GM12878 (cell line): ENCODE results near the gene ZNF239. TPM values are rescaled to one million over a fixed set of nuclear protein-coding genes. Genes with fewer than 3 reads are reported as not detected.

Source experiments
- ATAC-seq: fragments of 200-7000 bp; cut with Tn5 transposase; 3 replicates; pipeline ENCODE4 v1.9.1; 2020; ENCODE audit warnings: mild to moderate bottlenecking, moderate library complexity
- BruUV-seq: library from RNA; stranded (reverse); fragments of 400-500 nt; replicated peaks from 2 replicates; lab custom pipeline; 2021; lab: Mats Ljungman, UMichigan
- CTCF ChIA-PET: fragments of 300-600 bp; sonication (Branson Sonifier 250); formaldehyde crosslinking; extraction: SDS; loops from one replicate; lab custom pipeline; 2021; ENCODE audit warnings: inconsistent platforms; lab: Yijun Ruan, JAX
- POLR2A ChIA-PET: fragments of 350-600 bp; formaldehyde crosslinking; extraction: SDS; loops from one replicate; lab custom pipeline; 2021; ENCODE audit warnings: inconsistent platforms; lab: Charles Lee
- RAD21 ChIA-PET: fragments of 300-600 bp; sonication (Branson Sonifier 250); formaldehyde crosslinking; loops from one replicate; lab custom pipeline; 2023; ENCODE audit warnings: antibody characterized with exemption; ENCODE audit not compliant: unreplicated experiment; lab: Charles Lee
- SMC1A ChIA-PET: fragments of 300-600 bp; sonication (Branson Sonifier 250); formaldehyde crosslinking; loops from one replicate; lab custom pipeline; 2023; ENCODE audit not compliant: unreplicated experiment, uncharacterized antibody; lab: Charles Lee
- DNase-seq: peaks from one replicate; pipeline ENCODE4 v3.0.0-alpha.2; 2011; ENCODE audit warnings: low read depth, low spot score
- FAIRE-seq: peaks from 3 replicates; lab custom pipeline; 2011; peaks lifted over from hg19 to GRCh38; lab: Jason Lieb, UNC
- H2AFZ ChIP-seq: 2 replicates; pipeline ENCODE4 v1.6.0; 2011; ENCODE audit warnings: low read depth, low read length, control low read depth; ENCODE audit not compliant: control insufficient read depth
- H3K27ac ChIP-seq: 2 replicates; pipeline ENCODE4 v1.5.1; 2011; ENCODE audit warnings: control low read depth; ENCODE audit not compliant: control insufficient read depth, insufficient read depth
- H3K27me3 ChIP-seq, 2 experiments: replicated peaks in 1 of 2; 2 replicates each; pipeline versions ENCODE4 v1.6.0 to v1.6.1; 2011; ENCODE audit warnings: low read length in 1 of 2; ENCODE audit not compliant: control insufficient read depth in 2 of 2, insufficient read depth in 2 of 2
- H3K36me3 ChIP-seq, 2 experiments: 2 replicates each; pipeline ENCODE4 v1.5.1; 2011; ENCODE audit warnings: low read length in 1 of 2; ENCODE audit not compliant: control insufficient read depth in 2 of 2, insufficient read depth in 2 of 2
- H3K4me1 ChIP-seq: 2 replicates; pipeline ENCODE4 v1.6.1; 2011; ENCODE audit warnings: mild to moderate bottlenecking, low read length, moderate library complexity, mixed read lengths; ENCODE audit not compliant: control insufficient read depth, insufficient read depth
- H3K4me2 ChIP-seq: 2 replicates; pipeline ENCODE4 v1.6.0; 2011; ENCODE audit warnings: control low read depth; ENCODE audit not compliant: control insufficient read depth, insufficient read depth
- H3K4me3 ChIP-seq: fragments of 200-600 bp; sonication (generic); 2 replicates; pipeline ENCODE4 v1.5.1; 2016
- H3K79me2 ChIP-seq: 2 replicates; pipeline ENCODE4 v1.6.0; 2011; ENCODE audit warnings: low read length; ENCODE audit not compliant: control insufficient read depth, insufficient read depth
- H3K9ac ChIP-seq: 2 replicates; pipeline ENCODE4 v1.8.0; 2011; ENCODE audit warnings: low read length, control low read depth, mixed read lengths; ENCODE audit not compliant: control insufficient read depth, insufficient read depth
- H3K9me3 ChIP-seq: replicated peaks from 3 replicates; pipeline ENCODE4 v1.5.1; 2011; ENCODE audit warnings: mild to moderate bottlenecking, low read length; ENCODE audit not compliant: control insufficient read depth, insufficient read depth
- H4K20me1 ChIP-seq: 2 replicates; pipeline ENCODE4 v1.6.0; 2011; ENCODE audit not compliant: control insufficient read depth, insufficient read depth
- BMI1 ChIP-seq: fragments of 450-650 bp; IDR thresholded peaks from 2 replicates; pipeline ENCODE4 v1.6.1; 2016; ENCODE audit warnings: mild to moderate bottlenecking, moderate library complexity, borderline replicate concordance
- CBX5 ChIP-seq: sonication (generic); IDR thresholded peaks from 2 replicates; pipeline ENCODE4 v1.6.1; 2016; ENCODE audit warnings: low read depth, moderate library complexity, mild to moderate bottlenecking, inconsistent platforms
- CREB1 ChIP-seq: IDR thresholded peaks from 2 replicates; pipeline ENCODE4 v1.6.1; 2012; ENCODE audit warnings: low read depth, mild to moderate bottlenecking, inconsistent platforms
- EZH2 ChIP-seq: IDR thresholded peaks from 2 replicates; pipeline ENCODE4 v1.6.1; 2012; ENCODE audit warnings: low read depth, mild to moderate bottlenecking, control low read depth, inconsistent platforms, low read length, borderline replicate concordance; ENCODE audit not compliant: control insufficient read depth
- FOXK2 ChIP-seq: fragments of 450-650 bp; IDR thresholded peaks from 2 replicates; pipeline ENCODE4 v1.6.1; 2017; ENCODE audit warnings: mild to moderate bottlenecking, moderate library complexity
- GABPA ChIP-seq: IDR thresholded peaks from 2 replicates; pipeline ENCODE4 v1.6.1; 2014; ENCODE audit warnings: antibody characterized with exemption, low read depth, mild to moderate bottlenecking, inconsistent platforms
- HCFC1 ChIP-seq: fragments of 150-350 bp; IDR thresholded peaks from 2 replicates; pipeline ENCODE4 v1.6.1; 2014; ENCODE audit warnings: low read length
- HDGF ChIP-seq: fragments of 450-650 bp; IDR thresholded peaks from 2 replicates; pipeline ENCODE4 v1.6.1; 2016; ENCODE audit warnings: antibody characterized with exemption
- KDM1A ChIP-seq: fragments of 200-600 bp; sonication (generic); IDR thresholded peaks from 2 replicates; pipeline ENCODE4 v1.6.1; 2016; ENCODE audit warnings: borderline replicate concordance
- MEF2B ChIP-seq: fragments of 450-650 bp; IDR thresholded peaks from 2 replicates; pipeline ENCODE4 v1.6.1; 2018; ENCODE audit warnings: mild to moderate bottlenecking, moderate library complexity; ENCODE audit not compliant: partially characterized antibody, poor library complexity, severe bottlenecking
- RAD51 ChIP-seq: fragments of 450-650 bp; IDR thresholded peaks from 2 replicates; pipeline ENCODE4 v1.6.1; 2016; ENCODE audit warnings: moderate library complexity, mild to moderate bottlenecking, inconsistent platforms
- RUNX3 ChIP-seq: IDR thresholded peaks from 2 replicates; pipeline ENCODE4 v1.6.1; 2012; ENCODE audit warnings: low read length, inconsistent platforms
- SP1 ChIP-seq: IDR thresholded peaks from one replicate; pipeline ENCODE4 v1.6.1; 2011; ENCODE audit warnings: low read depth, low read length
- SRF ChIP-seq, 2 experiments: IDR thresholded peaks; 2 replicates each; pipeline ENCODE4 v1.6.1; 2011; ENCODE audit warnings: low read depth in 2 of 2, low read length in 2 of 2, mild to moderate bottlenecking in 1 of 2, moderate library complexity in 1 of 2
- TCF3 ChIP-seq: IDR thresholded peaks from 2 replicates; pipeline ENCODE4 v1.6.1; 2012; ENCODE audit warnings: low read depth, mild to moderate bottlenecking, low read length, borderline replicate concordance; ENCODE audit not compliant: insufficient read depth
- in situ Hi-C: fragments of 300-500 bp; cut with MboI; formaldehyde crosslinking; loops from 9 replicates; pipeline ENCODE4 v1.14.3; 2018; ENCODE audit warnings: mixed read lengths
- intact Hi-C: fragments of 100-400 bp; cut with micrococcal nuclease; formaldehyde crosslinking; loops from one replicate; pipeline ENCODE4 v1.14.2; 2022; ENCODE audit not compliant: unreplicated experiment
- polyA plus RNA-seq, 11 experiments: library from polyadenylated mRNA; depleted of rRNA in 4 of 11; unstranded in 6 of 11; stranded (reverse) in 5 of 11; fragments of >200 nt; fragmentation: Nextera tagmentation in 4 of 11; fragmentation: Illumina TruSeq in 1 of 11; extraction: Ambion mirVana in 4 of 11; extraction: Trizol in 1 of 11; gene quantifications; 1 replicate in 1 of 11; 2 replicates in 10 of 11; pipeline versions ENCODE4 v1.2.1 to v1.2.3, GENCODE V29; 2011 to 2016; ENCODE audit warnings: inconsistent platforms in 2 of 11, missing spikeins in 2 of 11, low read depth in 1 of 11
- total RNA-seq, 4 experiments: library from RNA; depleted of rRNA in 3 of 4; stranded (reverse); fragments of >200 nt in 3 of 4; fragmentation: Illumina TruSeq in 1 of 4; extraction: Trizol in 1 of 4; gene quantifications; 2 replicates each; pipeline versions ENCODE4 v1.2.1 to v1.2.3, GENCODE V29; 2013 to 2021
- TF ChIP-seq, protein P1 (sequence below): fragments of 450-650 bp; IDR thresholded peaks from 2 replicates; pipeline ENCODE4 v1.6.1; 2017; ENCODE audit warnings: mild to moderate bottlenecking
- TF ChIP-seq, protein P2 (sequence below): fragments of 450-650 bp; conservative IDR thresholded peaks from 2 replicates; pipeline ENCODE4 v1.6.1; 2017; ENCODE audit warnings: mild to moderate bottlenecking, moderate library complexity
- TF ChIP-seq, protein P3 (sequence below): fragments of 450-650 bp; IDR thresholded peaks from 2 replicates; pipeline ENCODE4 v1.6.1; 2017; ENCODE audit warnings: mild to moderate bottlenecking, low read depth, inconsistent platforms; ENCODE audit not compliant: poor library complexity, severe bottlenecking

The ZNF239 gene
- total and polyA plus RNA-seq, 10 of the 15 experiments (the other 5 are each of a cell fraction or from before 2014, with no cell fraction given): 0.12 to 0.75 (median 0.43) TPM

DNA sequence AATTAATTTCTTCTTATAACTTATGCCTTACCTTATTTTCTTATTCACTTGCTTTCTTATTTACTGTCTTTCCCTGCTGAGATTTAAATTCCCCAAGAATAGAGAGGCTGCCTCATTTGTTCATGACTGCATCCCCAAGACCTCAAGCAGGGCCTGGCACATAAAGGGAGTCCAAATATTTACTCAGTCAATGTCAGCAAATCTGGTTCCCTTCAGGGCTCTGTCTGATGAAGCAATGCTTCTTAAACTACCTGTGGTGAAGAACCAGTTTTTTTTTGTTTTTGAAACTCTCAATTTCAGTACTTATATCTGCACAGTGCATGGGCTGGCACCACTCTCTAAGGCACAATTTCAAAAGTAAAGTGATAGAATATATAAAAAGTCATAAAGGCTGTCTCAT lies 4.7 kb downstream of the ZNF239 start:
- Histone ChIP-seq H3K79me2 (no peaks in the 10 kb centered on the region), H3K4me1 (no peaks in the 10 kb centered on the region), H2AFZ (no peak overlapping the region), H3K27ac (no peak overlapping the region), H4K20me1 (no peaks in the 10 kb centered on the region), H3K36me3 (no peaks in the 10 kb centered on the region), H3K9me3 (no peaks in the 10 kb centered on the region; the same call in 2 of the 3 replicates), H3K4me3 (no peak overlapping the region), H3K9ac (no peak overlapping the region), H3K4me2 (no peak overlapping the region), H3K27me3 (no peaks in the 10 kb centered on the region)
- ChIA-PET CTCF (no interaction called here), RAD21 (no interaction called here), SMC1A (no interaction called here), POLR2A (no interaction called here)
- DNase-seq (no peak), ATAC-seq (no peak), FAIRE-seq (no peak)
- intact Hi-C loops: no loop called here
- BruUV-seq: no TSS peak
- in situ Hi-C loops: no loop called here
- no peak for TF ChIP-seq MEF2B
- TF ChIP-seq, protein P1, sequence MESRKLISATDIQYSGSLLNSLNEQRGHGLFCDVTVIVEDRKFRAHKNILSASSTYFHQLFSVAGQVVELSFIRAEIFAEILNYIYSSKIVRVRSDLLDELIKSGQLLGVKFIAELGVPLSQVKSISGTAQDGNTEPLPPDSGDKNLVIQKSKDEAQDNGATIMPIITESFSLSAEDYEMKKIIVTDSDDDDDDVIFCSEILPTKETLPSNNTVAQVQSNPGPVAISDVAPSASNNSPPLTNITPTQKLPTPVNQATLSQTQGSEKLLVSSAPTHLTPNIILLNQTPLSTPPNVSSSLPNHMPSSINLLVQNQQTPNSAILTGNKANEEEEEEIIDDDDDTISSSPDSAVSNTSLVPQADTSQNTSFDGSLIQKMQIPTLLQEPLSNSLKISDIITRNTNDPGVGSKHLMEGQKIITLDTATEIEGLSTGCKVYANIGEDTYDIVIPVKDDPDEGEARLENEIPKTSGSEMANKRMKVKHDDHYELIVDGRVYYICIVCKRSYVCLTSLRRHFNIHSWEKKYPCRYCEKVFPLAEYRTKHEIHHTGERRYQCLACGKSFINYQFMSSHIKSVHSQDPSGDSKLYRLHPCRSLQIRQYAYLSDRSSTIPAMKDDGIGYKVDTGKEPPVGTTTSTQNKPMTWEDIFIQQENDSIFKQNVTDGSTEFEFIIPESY: no peak
- TF ChIP-seq RAD51: no peak
- TF ChIP-seq CREB1: no peak
- TF ChIP-seq FOXK2: no peak
- TF ChIP-seq GABPA: no peak
- TF ChIP-seq BMI1: no peak
- TF ChIP-seq EZH2: no peak
- TF ChIP-seq SP1: no peak
- TF ChIP-seq KDM1A: no peak
- TF ChIP-seq, protein P2, sequence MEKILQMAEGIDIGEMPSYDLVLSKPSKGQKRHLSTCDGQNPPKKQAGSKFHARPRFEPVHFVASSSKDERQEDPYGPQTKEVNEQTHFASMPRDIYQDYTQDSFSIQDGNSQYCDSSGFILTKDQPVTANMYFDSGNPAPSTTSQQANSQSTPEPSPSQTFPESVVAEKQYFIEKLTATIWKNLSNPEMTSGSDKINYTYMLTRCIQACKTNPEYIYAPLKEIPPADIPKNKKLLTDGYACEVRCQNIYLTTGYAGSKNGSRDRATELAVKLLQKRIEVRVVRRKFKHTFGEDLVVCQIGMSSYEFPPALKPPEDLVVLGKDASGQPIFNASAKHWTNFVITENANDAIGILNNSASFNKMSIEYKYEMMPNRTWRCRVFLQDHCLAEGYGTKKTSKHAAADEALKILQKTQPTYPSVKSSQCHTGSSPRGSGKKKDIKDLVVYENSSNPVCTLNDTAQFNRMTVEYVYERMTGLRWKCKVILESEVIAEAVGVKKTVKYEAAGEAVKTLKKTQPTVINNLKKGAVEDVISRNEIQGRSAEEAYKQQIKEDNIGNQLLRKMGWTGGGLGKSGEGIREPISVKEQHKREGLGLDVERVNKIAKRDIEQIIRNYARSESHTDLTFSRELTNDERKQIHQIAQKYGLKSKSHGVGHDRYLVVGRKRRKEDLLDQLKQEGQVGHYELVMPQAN: no peak
- no peak for TF ChIP-seq RUNX3
- TF ChIP-seq SRF (IDR thresholded peaks at IDR 0.05; ENCODE audit: low read depth in 2 of 2, low read length in 2 of 2): no peak
- TF ChIP-seq, protein P3, sequence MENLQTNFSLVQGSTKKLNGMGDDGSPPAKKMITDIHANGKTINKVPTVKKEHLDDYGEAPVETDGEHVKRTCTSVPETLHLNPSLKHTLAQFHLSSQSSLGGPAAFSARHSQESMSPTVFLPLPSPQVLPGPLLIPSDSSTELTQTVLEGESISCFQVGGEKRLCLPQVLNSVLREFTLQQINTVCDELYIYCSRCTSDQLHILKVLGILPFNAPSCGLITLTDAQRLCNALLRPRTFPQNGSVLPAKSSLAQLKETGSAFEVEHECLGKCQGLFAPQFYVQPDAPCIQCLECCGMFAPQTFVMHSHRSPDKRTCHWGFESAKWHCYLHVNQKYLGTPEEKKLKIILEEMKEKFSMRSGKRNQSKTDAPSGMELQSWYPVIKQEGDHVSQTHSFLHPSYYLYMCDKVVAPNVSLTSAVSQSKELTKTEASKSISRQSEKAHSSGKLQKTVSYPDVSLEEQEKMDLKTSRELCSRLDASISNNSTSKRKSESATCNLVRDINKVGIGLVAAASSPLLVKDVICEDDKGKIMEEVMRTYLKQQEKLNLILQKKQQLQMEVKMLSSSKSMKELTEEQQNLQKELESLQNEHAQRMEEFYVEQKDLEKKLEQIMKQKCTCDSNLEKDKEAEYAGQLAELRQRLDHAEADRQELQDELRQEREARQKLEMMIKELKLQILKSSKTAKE: no peak
- TF ChIP-seq HCFC1: no peak
- TF ChIP-seq TCF3: no peak
- no peak for TF ChIP-seq CBX5
- no peak for TF ChIP-seq HDGF
